ENCODE measurements around the gene TFG.

The TFG gene

GRCh38 chr3:100745617-100746016 is 36.3 kb downstream of the TFG start:
- H3K27ac ChIP-seq (replicated peaks) = no peak overlapping the region
- H3K27me3 ChIP-seq (ENCODE audit: insufficient read depth, poor library complexity, severe bottlenecking) = no peaks in the 10 kb centered on the region
- H3K4me3 ChIP-seq (replicated peaks; ENCODE audit: insufficient read depth, low read length) = no peak overlapping the region
- no peak for DNase-seq (ENCODE audit: low read depth in 1 of 2, low spot score in 1 of 2)
- TF ChIP-seq GABPA (IDR thresholded peaks at IDR 0.05; ENCODE audit: low read depth) (no peak), POLR2AphosphoS5 (IDR thresholded peaks at IDR 0.05; ENCODE audit: low read depth) (no peak), SPI1 (IDR thresholded peaks at IDR 0.05; ENCODE audit: borderline replicate concordance, low read depth) (no peak)
- TF ChIP-seq, protein P1, sequence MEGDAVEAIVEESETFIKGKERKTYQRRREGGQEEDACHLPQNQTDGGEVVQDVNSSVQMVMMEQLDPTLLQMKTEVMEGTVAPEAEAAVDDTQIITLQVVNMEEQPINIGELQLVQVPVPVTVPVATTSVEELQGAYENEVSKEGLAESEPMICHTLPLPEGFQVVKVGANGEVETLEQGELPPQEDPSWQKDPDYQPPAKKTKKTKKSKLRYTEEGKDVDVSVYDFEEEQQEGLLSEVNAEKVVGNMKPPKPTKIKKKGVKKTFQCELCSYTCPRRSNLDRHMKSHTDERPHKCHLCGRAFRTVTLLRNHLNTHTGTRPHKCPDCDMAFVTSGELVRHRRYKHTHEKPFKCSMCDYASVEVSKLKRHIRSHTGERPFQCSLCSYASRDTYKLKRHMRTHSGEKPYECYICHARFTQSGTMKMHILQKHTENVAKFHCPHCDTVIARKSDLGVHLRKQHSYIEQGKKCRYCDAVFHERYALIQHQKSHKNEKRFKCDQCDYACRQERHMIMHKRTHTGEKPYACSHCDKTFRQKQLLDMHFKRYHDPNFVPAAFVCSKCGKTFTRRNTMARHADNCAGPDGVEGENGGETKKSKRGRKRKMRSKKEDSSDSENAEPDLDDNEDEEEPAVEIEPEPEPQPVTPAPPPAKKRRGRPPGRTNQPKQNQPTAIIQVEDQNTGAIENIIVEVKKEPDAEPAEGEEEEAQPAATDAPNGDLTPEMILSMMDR (IDR thresholded peaks at IDR 0.05; ENCODE audit: insufficient read depth, low read length) = no peak
- TF ChIP-seq, protein P2, sequence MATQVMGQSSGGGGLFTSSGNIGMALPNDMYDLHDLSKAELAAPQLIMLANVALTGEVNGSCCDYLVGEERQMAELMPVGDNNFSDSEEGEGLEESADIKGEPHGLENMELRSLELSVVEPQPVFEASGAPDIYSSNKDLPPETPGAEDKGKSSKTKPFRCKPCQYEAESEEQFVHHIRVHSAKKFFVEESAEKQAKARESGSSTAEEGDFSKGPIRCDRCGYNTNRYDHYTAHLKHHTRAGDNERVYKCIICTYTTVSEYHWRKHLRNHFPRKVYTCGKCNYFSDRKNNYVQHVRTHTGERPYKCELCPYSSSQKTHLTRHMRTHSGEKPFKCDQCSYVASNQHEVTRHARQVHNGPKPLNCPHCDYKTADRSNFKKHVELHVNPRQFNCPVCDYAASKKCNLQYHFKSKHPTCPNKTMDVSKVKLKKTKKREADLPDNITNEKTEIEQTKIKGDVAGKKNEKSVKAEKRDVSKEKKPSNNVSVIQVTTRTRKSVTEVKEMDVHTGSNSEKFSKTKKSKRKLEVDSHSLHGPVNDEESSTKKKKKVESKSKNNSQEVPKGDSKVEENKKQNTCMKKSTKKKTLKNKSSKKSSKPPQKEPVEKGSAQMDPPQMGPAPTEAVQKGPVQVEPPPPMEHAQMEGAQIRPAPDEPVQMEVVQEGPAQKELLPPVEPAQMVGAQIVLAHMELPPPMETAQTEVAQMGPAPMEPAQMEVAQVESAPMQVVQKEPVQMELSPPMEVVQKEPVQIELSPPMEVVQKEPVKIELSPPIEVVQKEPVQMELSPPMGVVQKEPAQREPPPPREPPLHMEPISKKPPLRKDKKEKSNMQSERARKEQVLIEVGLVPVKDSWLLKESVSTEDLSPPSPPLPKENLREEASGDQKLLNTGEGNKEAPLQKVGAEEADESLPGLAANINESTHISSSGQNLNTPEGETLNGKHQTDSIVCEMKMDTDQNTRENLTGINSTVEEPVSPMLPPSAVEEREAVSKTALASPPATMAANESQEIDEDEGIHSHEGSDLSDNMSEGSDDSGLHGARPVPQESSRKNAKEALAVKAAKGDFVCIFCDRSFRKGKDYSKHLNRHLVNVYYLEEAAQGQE (IDR thresholded peaks at IDR 0.05; ENCODE audit: insufficient replicate concordance, low read depth) = no peak

GRCh38 chr3:100746092-100746491 is 36.8 kb downstream of the TFG start:
- Histone ChIP-seq H3K27ac (replicated peaks) (no peak overlapping the region), H3K4me3 (replicated peaks; ENCODE audit: insufficient read depth, low read length) (no peak overlapping the region), H3K27me3 (ENCODE audit: insufficient read depth, poor library complexity, severe bottlenecking) (no peaks in the 10 kb centered on the region)
- no peak for TF ChIP-seq POLR2AphosphoS5 (IDR thresholded peaks at IDR 0.05; ENCODE audit: low read depth)
- TF ChIP-seq GABPA (IDR thresholded peaks at IDR 0.05; ENCODE audit: low read depth) = no peak
- TF ChIP-seq, protein P2 (IDR thresholded peaks at IDR 0.05; ENCODE audit: insufficient replicate concordance, low read depth) = no peak
- TF ChIP-seq, protein P1 (IDR thresholded peaks at IDR 0.05; ENCODE audit: insufficient read depth, low read length) = no peak
- no peak for TF ChIP-seq SPI1 (IDR thresholded peaks at IDR 0.05; ENCODE audit: borderline replicate concordance, low read depth)
- DNase-seq (ENCODE audit: low read depth in 1 of 2, low spot score in 1 of 2) = no peak

DNA sequence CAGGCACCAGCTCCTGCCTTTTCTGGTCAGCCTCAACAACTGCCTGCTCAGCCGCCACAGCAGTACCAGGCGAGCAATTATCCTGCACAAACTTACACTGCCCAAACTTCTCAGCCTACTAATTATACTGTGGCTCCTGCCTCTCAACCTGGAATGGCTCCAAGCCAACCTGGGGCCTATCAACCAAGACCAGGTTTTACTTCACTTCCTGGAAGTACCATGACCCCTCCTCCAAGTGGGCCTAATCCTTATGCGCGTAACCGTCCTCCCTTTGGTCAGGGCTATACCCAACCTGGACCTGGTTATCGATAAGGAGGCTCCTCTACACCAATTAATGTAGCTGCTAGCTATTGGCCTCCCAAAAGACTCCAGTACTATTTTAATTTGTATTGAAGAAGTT is 38.9 kb downstream of the TFG start:
- H3K27me3 ChIP-seq (ENCODE audit: insufficient read depth, poor library complexity, severe bottlenecking) = no peaks in the 10 kb centered on the region
- DNase-seq (ENCODE audit: low read depth in 1 of 2, low spot score in 1 of 2) = no peak

More for the DNA sequence above, 38.9 kb downstream of the TFG start:
- H3K4me3 ChIP-seq (replicated peaks; ENCODE audit: insufficient read depth, low read length) = no peak overlapping the region
- TF ChIP-seq, protein P2 (IDR thresholded peaks at IDR 0.05; ENCODE audit: insufficient replicate concordance, low read depth) = no peak
- no peak for TF ChIP-seq POLR2AphosphoS5 (IDR thresholded peaks at IDR 0.05; ENCODE audit: low read depth)
- H3K27ac ChIP-seq (replicated peaks) = no peak overlapping the region
